GM19099 (cell line): ENCODE measurements around the gene ZNRD2.

Experiments used
- POLR2A ChIP-seq: IDR thresholded peaks from 3 replicates; pipeline ENCODE4 v1.6.1; 2011; ENCODE audit warnings: low read depth; ENCODE audit not compliant: insufficient read length; ENCODE audit errors: extremely low read depth

Gene ZNRD2

DNA sequence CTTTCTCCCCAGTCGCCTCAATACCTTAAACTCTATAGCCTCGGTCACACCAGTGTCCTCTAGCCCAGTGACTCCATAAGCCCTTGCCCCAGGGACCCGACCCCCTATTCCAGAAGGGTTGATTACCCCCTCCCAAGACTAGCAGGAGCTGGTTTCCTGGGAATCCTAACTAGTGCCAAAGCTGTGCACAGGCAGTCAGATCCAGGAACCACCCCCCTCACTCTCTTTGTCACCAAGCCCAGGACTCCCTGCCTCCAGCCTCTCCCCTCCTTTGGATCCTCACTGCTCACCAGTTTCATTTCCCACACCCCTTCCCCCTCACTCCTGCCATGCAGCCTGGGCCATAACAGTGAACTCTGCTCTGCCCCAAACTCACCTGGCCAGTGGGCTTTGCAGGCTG lies 21.9 kb upstream of the ZNRD2 start:
- TF ChIP-seq POLR2A = no peak

DNA sequence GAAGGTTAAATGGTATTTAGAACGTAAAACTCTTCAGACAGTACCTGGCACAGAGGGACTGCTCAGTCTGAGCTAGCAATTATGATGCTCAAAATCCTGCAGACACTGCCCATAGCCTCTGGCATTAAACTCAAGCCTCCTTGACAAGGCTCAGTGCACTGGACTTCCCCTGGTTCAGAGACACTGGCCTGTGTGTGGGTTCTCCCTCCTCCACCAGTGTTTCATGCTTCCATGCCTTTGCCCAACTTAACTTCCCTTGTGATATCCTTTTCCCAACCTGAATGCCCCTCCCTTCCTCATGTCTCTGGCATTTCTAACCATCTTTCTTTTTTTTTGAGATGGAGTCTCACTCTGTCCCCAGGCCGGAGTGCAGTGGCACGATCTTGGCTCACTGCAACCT lies 21.2 kb upstream of the ZNRD2 start:
- no peak for TF ChIP-seq POLR2A

DNA sequence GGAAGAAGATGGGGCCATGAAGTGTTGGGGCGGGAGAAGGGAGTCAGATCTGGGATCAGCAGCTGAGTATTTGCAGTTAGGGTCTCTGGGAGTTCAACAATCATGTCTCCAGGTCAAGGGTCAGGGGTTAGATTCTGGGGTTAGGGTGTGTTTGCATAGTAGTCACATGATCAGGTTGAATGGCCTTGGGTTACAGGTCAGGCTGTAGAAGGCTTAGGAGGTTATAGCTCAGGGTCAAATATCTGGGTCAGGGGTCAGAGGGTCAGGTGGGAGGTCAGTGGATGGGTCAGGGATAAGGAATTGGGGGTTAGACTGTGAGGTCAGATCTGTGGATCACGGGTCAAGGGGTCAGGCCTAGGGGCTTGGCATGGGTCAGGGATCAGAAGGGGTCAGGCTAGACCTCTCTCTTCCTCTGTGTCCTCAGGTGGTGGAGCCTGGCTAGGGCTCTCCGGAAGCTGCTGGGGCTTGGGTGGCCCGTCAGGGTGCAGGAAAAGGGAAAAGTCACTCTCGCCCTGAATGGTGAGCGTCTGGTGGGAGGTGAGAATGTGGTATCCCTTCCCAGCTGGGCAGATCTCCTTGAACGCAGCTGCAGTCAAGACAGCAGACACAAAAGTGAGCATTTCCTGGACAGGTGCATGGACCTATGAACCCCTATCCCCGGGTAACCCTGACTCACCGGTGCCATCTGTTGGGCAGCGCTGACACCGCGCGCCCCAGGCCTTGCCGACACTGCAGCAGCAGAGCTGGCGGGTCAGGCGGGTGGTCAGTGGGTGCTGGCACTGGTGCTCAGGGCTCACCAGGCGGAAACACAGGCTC lies 18.5 kb upstream of the ZNRD2 start:
- TF ChIP-seq POLR2A = no peak

DNA sequence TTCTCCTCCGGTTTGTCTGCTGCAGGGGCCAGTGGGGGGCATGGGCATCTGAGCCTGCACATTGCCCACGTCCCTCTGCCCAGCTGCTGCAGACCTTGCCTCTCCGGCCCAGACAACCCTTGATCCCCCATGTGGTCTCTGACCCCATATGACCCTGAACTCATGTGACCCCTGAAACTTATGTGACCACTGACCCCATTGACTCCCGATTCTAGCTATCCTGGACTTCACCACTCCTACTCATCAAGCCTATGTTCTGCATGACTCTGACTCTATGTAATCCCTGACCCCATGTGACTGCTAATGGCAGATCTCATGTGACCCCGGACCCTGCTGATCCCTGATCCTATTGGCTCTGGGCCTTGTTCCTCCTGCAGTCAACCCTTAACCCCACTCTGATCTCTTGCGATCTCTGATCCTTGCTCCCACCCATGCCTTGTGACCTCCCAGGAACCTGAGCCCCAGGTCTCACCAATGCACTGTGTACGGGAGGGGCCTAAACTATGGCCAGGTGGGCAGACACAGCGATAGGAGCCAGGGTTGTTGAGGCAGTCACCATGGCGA lies 17.8 kb upstream of the ZNRD2 start:
- TF ChIP-seq POLR2A = no peak

DNA sequence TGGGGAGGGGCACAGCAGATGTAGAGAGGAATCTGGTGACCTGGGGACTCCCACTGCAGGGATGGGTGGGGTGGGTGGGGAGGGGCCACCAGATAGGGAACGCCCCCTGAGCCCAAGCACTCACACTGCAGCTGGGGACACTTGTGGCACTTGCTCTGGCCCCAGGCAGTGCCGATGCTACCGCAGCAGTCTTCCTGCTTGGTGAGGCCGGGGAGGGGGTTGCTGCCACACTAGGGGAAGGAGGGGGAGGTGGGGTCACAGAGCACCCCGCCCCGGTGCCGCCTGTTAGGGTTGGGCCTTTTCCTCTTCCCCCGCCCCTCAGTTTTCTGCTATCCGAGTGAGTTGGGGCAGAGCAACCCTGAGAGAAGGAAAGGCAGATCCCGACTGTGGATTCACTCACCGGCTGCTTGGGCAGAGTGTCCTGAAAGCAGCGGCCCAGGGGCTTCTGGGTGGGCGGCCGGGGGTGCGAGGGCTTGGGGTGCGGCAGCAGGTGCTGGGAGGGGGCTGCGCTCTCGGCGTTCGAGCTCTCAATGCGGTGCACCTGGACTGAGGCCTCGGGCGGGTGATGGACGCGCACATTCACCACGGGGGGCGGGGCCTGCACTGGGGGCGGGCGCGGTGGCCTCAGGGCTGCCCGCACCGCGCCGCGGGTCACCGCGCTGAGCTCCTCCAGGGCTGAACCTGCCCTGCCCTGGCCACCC lies 16.8 kb upstream of the ZNRD2 start:
- TF ChIP-seq POLR2A = no peak

DNA sequence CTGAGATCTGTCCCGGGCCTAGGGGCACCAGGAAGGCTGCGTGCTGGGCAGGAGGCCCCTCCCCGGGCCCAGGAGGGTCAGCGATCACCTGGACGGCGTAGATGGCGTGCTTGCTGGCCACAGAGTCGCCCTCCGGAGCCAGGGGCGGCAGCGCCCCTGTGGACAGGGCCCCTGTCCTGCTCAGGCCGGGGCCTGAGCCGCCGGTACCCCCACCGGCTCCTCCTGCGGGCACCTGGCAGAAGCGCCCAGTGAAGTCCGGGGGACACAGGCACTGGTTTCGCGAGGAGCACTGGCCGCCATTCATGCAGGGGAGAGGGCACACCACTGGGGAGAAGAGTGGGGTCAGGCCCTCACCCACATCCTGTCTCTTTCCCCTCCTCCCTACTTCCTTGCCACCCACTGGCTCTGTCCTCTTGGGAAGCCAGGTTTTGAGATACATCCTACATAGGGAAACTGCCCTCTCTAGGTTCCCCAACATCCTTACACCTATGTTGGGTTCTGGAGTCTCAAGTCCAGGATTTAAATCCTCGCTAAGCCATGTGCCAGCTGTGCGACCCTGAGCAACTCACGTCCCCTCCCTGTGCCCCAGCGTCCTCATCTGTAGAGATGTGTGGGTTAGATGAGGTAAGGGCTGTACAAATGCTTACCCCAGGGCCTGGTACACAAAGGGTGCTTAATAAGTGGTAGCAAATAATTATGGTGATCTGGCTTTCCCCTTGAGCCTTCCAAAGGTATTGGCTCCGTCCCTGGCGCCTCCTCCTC lies 16.0 kb upstream of the ZNRD2 start:
- no peak for TF ChIP-seq POLR2A

DNA sequence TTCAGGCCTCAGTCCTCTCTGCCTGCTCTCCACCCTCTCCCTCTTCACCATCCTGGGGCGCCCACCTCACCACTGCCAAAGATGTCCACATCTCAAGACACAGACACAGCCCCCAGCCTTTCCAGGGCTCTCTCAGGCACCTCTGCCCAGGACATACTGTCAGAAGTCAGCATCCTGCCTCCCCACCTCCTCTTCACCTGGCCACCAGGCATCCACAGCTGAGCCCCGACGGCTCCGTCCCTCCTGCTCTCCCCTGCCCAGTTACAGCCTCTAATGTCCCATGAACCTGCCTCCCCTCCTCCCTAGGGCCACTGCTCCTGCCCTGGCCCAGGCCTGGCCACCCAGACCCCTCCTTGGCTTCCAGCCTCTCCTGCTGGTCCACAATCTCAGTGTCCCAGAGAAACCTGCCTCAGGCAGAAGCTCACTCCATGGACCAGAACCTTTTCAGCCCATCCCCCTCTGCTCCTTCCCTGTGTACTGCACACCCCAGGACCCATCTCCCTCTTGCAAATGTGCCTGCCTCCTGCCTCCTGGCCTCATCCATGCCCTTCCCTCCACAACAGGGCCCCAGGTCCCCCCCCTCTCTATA lies 15.3 kb upstream of the ZNRD2 start:
- no peak for TF ChIP-seq POLR2A

DNA sequence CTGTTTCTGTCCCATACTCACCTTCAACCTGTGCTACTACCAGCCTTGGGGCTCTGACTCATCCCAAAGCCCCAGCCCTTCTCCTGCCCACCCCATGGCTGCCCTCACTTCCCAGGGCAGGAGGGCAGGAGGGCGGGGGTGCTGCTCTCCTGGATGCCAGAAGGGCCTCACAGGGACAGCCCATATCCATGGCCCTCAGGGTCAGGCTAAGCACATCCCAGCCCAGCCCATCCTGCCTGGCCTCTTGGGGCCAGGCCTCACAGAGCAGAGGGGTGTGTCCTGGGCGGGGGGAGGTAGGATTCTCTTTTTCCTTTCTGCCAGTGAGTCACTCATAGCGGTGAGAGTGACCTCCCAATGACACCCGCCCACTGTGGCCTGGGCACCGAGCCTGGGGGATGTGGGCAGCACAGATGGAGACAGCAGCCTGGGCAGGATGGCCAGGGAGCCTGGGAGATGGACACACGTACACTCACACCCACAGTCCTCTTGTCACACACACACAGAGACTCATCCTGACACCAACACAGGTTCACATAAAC lies 14.5 kb upstream of the ZNRD2 start:
- TF ChIP-seq POLR2A = no peak

DNA sequence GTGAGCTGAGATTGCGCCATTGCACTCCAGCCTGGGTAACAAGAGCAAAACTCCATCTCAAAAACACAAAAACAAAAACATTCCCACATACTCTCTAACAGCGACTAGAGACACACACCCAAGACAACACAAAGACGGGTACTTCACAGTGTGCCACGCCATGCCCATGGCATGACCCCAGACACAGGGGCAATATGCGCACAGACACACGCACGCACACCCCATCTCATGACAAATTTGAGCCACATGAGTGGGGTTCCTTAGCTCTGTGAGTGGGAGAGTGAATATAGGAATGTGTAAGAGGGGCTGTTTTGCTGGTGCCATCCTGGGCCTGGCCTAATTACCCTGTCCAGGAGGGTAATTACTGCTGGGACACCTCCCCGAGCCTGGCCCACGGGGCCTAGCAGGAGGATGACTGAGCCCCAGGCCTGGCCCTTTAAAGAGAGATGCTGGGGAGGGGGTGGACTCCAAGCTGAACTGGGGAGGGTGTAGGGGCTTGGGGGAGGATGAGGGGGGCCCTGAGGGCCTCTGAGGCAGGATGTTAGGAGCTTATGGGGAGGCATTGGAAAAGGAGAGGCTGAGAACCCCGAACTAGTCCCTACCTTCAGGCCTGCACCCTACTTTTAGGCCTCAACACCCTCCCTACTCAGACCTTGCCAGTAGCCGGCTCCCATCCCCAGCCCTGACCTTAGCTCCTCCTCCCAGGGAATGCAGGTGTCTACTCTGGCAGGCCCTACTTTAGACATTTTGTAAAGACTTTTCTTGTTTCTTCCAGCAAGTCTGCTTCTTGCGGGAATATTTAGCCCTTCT lies 13.6 kb upstream of the ZNRD2 start:
- TF ChIP-seq POLR2A = no peak

DNA sequence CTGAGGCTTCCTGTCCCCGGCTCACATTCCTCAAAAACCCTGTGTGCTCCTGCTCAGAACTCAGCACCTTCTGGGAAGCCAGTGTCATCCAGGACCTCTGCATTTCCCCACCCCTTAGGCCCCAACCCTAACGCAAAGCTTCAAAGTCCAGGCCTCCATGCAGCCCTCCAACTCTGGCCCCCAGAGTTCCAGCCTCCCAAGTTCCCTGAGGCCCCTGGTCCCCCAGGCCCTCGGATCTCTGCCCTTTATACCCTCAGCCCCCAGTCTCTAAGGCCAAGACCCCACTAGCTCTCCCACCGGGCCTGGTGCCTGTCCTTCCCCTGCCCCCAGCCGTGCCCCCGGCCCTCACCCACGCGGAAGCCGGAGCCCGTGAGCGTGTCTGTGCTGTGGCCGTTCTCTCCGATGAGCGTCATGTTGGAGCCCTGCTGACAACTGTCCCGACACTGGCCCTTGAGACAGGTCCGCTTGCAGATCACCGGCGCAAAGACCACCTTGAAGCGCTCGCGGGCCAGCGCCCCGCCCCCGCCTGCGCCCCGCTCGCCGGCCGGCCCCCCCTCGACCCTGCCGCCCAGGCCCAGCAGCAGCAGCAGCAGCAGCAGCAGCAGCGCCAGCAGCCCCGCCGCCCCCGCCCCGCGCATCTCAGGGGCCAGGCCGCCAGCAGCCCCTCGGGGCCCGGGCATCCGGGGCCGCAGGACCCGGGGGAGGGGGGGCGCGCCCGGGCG lies 12.8 kb upstream of the ZNRD2 start:
- TF ChIP-seq POLR2A = no peak

DNA sequence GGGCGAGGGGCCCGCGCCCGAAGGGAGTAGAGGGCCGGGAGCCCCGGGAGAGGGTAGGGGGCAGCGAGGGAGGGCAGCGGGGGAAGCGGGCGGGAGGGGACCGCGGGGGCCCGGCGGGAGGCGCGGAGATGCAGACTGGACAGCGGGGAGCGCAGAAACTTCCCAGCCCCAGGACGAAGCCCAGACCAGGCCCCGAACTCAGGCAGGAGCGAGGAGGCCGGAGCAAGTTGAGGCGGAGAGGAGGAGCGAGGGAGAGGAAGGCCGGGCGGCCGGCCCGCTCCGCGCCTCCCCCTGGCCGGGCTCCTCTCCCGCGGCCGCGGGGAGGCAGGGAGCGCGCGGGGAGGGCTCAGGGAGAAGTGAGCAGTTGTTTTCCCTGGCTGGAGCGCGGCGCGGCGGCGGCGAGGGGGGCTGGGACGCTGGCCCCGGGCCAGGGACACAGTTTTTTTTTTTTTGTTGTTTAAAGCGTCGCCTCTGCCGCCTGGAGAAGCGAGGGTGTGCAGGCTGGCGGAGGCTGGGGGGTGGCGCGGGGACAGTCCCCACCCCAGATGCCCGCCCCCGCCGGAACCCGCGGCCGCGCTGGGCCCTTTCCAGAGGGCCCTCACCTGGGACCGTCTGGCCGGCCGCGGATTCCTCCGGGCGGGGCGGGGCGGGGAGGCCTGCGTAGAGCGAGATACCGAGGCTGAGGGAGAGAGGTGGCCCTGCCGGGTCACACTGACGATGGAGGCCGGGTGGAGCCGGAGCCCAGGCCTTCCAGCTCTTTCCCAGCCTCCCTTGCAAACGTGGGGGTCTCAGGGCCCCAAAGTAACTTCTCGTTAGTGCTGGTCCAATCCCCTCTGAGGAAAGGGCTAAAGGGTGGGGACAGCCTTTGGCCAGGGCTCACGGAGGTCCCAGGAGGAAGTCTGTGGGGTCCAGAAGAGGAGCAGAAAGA lies 12.0 kb upstream of the ZNRD2 start, which contains the start of gene LTBP3:
Gene LTBP3, minus strand, starts transcription at position 358 of the 928 bp plus-strand sequence. CDS start 400 bp downstream, outside the sequence.
- TF ChIP-seq POLR2A = peak; percentile 42

DNA sequence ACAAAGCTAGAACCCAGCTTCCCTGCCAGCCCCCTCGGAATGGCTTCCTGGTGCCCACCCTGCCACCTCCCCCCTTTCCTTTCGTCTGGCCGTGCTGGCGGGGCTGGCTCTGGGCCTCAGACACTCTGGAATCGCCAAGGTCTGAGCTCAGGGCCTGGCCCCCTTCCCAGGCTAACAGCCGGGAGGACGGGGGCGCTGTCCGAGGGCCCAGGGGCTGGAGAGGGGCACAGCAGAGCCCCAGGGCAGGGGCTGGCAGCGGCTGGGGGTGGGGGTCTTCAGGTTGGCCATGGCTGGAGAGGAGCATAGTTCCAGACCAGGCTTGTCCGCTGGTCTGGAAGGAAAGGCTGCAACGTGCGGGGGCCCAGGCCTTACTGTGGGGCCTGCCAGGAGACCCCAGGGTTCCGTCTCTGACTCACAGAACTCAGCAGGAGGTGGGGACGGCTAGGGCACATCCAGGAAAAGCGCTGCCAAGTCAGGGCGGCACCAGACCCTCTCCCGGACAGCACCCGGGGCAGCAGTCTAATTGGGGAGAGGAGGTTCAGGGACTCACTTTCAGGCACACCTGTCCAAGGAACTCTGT lies 11.3 kb upstream of the ZNRD2 start:
- TF ChIP-seq POLR2A = no peak
